Measurements from ENCODE around the gene TLR9. TPM values are rescaled to one million over a fixed set of nuclear protein-coding genes. Genes with fewer than 3 reads are reported as not detected.

Gene TLR9
- total RNA-seq, 1 experiment from 2014 or later: not detected

DNA sequence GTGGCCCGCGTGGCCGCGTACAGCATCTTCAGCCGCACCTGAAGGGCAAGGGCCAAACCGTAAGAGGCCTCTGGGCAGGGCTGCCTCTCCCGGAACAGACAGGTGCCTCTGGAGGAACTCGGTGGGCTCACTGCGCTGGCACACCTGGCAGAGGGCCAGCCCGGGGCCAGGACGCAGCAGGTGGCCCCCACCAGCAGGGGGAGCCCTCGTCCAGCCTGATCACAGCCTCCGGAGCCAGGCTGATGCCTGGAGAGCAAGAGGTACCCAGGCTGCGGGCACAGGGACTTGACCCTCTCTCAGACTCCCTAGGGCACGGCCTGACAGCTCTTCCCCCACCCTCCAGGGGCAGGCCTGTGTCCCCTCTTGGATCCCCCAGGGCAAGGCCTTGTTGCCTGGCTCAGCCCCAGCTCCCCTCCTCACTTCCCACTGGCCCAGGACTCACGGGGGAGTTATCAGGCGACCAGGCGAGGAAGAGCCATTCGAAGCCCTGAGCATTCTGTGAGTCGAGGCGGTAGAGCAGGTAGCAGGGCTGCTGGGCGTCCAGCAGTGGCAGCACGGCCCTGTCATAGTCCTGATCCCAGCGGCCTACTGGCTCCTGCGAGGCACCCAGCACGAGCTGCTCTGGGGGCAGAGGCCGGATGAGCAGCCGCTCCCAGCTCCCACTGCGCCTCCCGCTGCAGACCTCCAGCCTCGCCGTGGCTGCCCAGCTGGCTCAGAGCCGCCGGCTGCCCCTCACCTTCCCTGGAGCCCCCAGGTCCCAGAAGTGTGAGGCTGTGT, 6.2 kb upstream of the TLR9 start:
- Histone ChIP-seq H4K91ac (ENCODE audit: insufficient read length, low read depth, low read length) (no peak overlapping the region), H4K5ac (ENCODE audit: insufficient read length, low read depth, low read length) (no peak overlapping the region), H2BK15ac (ENCODE audit: low read depth, low read length) (no peak overlapping the region), H3K79me2 (ENCODE audit: insufficient read depth, low read length) (no peaks in the 10 kb centered on the region), H3K14ac (ENCODE audit: insufficient read depth, low read length) (no peak overlapping the region), H3K23ac (ENCODE audit: insufficient read length, low read depth, low read length) (no peak overlapping the region), H3K79me1 (ENCODE audit: insufficient read depth, low read depth, low read length, poor library complexity, severe bottlenecking) (no peaks in the 10 kb centered on the region), H4K8ac (replicated peaks; ENCODE audit: insufficient read length, low read depth, low read length) (no peak overlapping the region), H3T11ph (ENCODE audit: low read length) (no peak overlapping the region), H2AFZ (ENCODE audit: low read length) (no peak overlapping the region), H3K23me2 (ENCODE audit: insufficient read length, low read depth, low read length, poor library complexity, severe bottlenecking) (no peaks in the 10 kb centered on the region), H3K4me2 (ENCODE audit: insufficient read depth, insufficient read length, low read length) (no peak overlapping the region), H2AK5ac (ENCODE audit: insufficient read length, low read length) (no peak overlapping the region), H2BK20ac (ENCODE audit: low read depth, low read length, poor library complexity, severe bottlenecking) (no peak overlapping the region), H2BK120ac (ENCODE audit: low read depth, low read length, poor library complexity, severe bottlenecking) (no peak overlapping the region), H3K4ac (ENCODE audit: low read depth, low read length) (no peak overlapping the region), H3K27me3 (ENCODE audit: insufficient read depth, low read length) (no peaks in the 10 kb centered on the region), H3K9me3 (ENCODE audit: control insufficient read depth, low read depth, low read length) (no peaks in the 10 kb centered on the region), H3K27ac (ENCODE audit: insufficient read length, low read depth, low read length) (no peak overlapping the region), H3K9ac (ENCODE audit: extremely low read depth, insufficient read length, low read length) (no peak overlapping the region), H4K20me1 (ENCODE audit: control insufficient read depth, insufficient read depth, insufficient read length) (no peaks in the 10 kb centered on the region), H3K4me1 (ENCODE audit: insufficient read depth, low read length) (0 out of 2 replicates have a peak, but pooled peaks cover under 1% of the 10 kb centered on the region), H3K18ac (ENCODE audit: insufficient read length, low read depth, low read length) (no peak overlapping the region), H2BK5ac (ENCODE audit: insufficient read length, low read length) (no peak overlapping the region), H3K56ac (ENCODE audit: insufficient read length, low read depth, low read length) (no peak overlapping the region), H2BK12ac (ENCODE audit: insufficient read length, low read depth, low read length) (no peak overlapping the region)
- TF ChIP-seq, protein P1, sequence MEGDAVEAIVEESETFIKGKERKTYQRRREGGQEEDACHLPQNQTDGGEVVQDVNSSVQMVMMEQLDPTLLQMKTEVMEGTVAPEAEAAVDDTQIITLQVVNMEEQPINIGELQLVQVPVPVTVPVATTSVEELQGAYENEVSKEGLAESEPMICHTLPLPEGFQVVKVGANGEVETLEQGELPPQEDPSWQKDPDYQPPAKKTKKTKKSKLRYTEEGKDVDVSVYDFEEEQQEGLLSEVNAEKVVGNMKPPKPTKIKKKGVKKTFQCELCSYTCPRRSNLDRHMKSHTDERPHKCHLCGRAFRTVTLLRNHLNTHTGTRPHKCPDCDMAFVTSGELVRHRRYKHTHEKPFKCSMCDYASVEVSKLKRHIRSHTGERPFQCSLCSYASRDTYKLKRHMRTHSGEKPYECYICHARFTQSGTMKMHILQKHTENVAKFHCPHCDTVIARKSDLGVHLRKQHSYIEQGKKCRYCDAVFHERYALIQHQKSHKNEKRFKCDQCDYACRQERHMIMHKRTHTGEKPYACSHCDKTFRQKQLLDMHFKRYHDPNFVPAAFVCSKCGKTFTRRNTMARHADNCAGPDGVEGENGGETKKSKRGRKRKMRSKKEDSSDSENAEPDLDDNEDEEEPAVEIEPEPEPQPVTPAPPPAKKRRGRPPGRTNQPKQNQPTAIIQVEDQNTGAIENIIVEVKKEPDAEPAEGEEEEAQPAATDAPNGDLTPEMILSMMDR (conservative IDR thresholded peaks at IDR 0.05): peak; percentile 94
- peaks cover 6 to 11% of the 10 kb centered on the region in 2 experiments for H3K4me1 Mint-ChIP-seq
- H3K36me3 Mint-ChIP-seq (ENCODE audit: insufficient read depth in 1 of 3, low read depth in 3 of 3): peaks cover 12 to 37% (median 34%) of the 10 kb centered on the region in 3 experiments
- DNase-seq: peak; percentile 76
- H3K27ac Mint-ChIP-seq: peak overlapping the region in 1 of 3 experiments; percentile 68; a peak in 1 of 7 replicates
- no CpG with 5 or more reads among the region's 34 CpGs for WGBS (ENCODE audit: extremely low coverage, insufficient read length, low lambda C conversion rate)
- peak overlapping the region in 1 of 2 experiments; percentile 21; a peak in 1 of 5 replicates for H3K4me3 Mint-ChIP-seq
- no peaks in the 10 kb centered on the region for H3K27me3 Mint-ChIP-seq (ENCODE audit: low read depth)
- no peaks in the 10 kb centered on the region; a peak in 1 of 5 replicates for H3K9me3 Mint-ChIP-seq
